GM19468 (cell line): ENCODE measurements around the gene KRTAP4-3.
"Not testable (repeated sequence)": the region's sequence is repeated elsewhere in the genome, so short reads cannot be mapped to it uniquely, and the experiment has no call there.

Experiments used
- ATAC-seq: cut with Tn5 transposase; IDR thresholded peaks from one replicate; pipeline ENCODE4 v1.9.1; 2021; ENCODE audit warnings: mild to moderate bottlenecking, moderate library complexity, moderate number of reproducible peaks; ENCODE audit not compliant: unreplicated experiment; ENCODE audit errors: extremely low read depth

Gene KRTAP4-3

GRCh38 chr17:41160190-41160589 is 7.8 kb downstream of the KRTAP4-3 start:
- ATAC-seq: not testable (repeated sequence)

GRCh38 chr17:41153856-41154255 is 14.2 kb downstream of the KRTAP4-3 start:
- ATAC-seq: no peak

- ATAC-seq: no peak
Observed at GRCh38 chr17:41151525-41151924, 16.5 kb downstream of the KRTAP4-3 start.

- no peak for ATAC-seq
Observed at GRCh38 chr17:41150026-41150425, 18.0 kb downstream of the KRTAP4-3 start.

GRCh38 chr17:41149652-41149985 is 18.4 kb downstream of the KRTAP4-3 start, which contains the start of gene KRTAP4-5:
Gene KRTAP4-5 (minus strand): TSS chr17:41149825. CDS start chr17:41149767, 58 bp downstream.
- ATAC-seq: no peak

GRCh38 chr17:41148971-41149651 is 18.9 kb downstream of the KRTAP4-3 start:
- not testable (repeated sequence) for ATAC-seq

GRCh38 chr17:41147531-41148204 is 20.4 kb downstream of the KRTAP4-3 start:
- no peak for ATAC-seq

- no peak for ATAC-seq
Observed at GRCh38 chr17:41145261-41145660, 22.8 kb downstream of the KRTAP4-3 start.

- ATAC-seq: no peak
Observed at GRCh38 chr17:41144846-41145245, 23.2 kb downstream of the KRTAP4-3 start.

- no peak for ATAC-seq
Observed at GRCh38 chr17:41141361-41141760, 26.7 kb downstream of the KRTAP4-3 start.

GRCh38 chr17:41140360-41141131 is 27.5 kb downstream of the KRTAP4-3 start, which contains the start of gene KRTAP4-6:
Gene KRTAP4-6 (minus strand): TSS chr17:41140544. CDS start chr17:41140487, 57 bp downstream.
- ATAC-seq: no peak

- not testable (repeated sequence) for ATAC-seq
Observed at GRCh38 chr17:41139865-41140264, 28.2 kb downstream of the KRTAP4-3 start.

- no peak for ATAC-seq
Observed at GRCh38 chr17:41133880-41134735, 33.9 kb downstream of the KRTAP4-3 start.

GRCh38 chr17:41131979-41132378 is 36.0 kb downstream of the KRTAP4-3 start:
- no peak for ATAC-seq

GRCh38 chr17:41127371-41127770 is 40.6 kb downstream of the KRTAP4-3 start:
- no peak for ATAC-seq

GRCh38 chr17:41126412-41126811 is 41.6 kb downstream of the KRTAP4-3 start:
- no peak for ATAC-seq

GRCh38 chr17:41125064-41125463 is 43.0 kb downstream of the KRTAP4-3 start:
- ATAC-seq: no peak

GRCh38 chr17:41123991-41124371 is 44.0 kb downstream of the KRTAP4-3 start, which contains the start of gene KRTAP4-12:
Gene KRTAP4-12 (minus strand): TSS chr17:41124182. CDS start chr17:41124122, 60 bp downstream.
- ATAC-seq: not testable (repeated sequence)

- not testable (repeated sequence) for ATAC-seq
Observed at GRCh38 chr17:41123292-41123990, 44.6 kb downstream of the KRTAP4-3 start.
